ENCODE data around the gene USP6.
"Not testable (repeated sequence)": the region's sequence is repeated elsewhere in the genome, so short reads cannot be mapped to it uniquely, and the experiment has no call there.

Gene USP6

GRCh38 chr17:5200360-5200759 lies 84.5 kb downstream of the USP6 start:
- no peak for DNase-seq

DNA sequence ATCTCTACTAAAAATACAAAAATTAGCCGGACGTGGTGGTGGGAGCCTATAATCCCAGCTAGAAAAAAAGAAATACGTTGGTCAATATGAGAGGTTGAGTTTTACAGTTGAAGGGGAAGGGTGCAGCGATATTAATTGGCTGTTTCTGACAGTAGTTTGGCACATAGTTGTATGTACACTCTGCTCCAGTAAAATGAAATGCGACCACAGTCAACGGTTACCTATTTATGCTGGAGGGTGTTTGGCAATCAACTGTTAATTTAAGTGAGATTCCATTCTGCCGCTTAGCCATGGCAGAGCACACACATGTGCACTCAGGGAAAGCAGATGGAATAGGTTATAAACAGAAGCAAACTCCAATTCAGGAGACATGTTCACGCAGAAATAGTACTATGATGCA lies 85.2 kb downstream of the USP6 start:
- DNase-seq = no peak

GRCh38 chr17:5203178-5203907 lies 87.5 kb downstream of the USP6 start:
- no peak for DNase-seq

GRCh38 chr17:5203908-5204294 lies 88.1 kb downstream of the USP6 start:
- no peak for DNase-seq

DNA sequence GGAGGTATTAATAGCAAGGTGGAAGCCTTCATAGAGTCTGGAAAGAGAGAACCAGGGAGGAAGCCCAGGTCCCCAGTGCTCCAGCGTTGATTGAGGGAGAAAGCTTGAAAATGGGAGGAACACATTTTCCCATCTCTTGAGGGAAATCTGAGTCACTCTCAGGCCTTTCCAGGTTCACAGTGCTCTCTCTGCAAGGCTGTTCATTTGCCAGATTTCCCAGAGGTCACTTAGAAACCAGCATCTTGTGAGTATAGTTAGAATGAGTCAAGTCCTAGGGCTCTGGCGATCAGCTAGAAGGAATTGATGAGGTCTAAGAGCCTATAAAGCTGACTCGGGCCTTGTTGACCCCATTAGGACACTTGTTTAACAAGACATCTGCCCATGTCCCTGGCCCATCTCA lies 93.6 kb downstream of the USP6 start:
- no peak for DNase-seq

DNA sequence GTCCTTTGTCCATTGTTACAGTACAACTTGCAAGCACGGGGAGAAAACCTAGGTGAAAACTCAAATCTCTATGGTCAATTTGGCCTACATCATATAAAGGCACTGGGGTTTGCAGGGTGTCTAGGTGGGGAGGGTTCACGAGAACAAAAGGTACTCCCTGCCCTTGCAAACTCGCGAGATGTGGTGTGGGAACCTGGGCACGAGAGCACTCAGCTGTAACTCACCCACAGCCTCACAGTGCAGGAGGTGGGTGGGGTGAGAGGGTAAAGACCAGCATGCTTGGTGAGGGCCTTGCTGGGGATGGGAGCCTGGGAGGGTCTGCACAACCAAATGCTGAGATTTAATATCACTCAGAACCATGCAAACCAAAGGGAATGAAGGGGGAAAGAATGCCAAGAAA lies 94.3 kb downstream of the USP6 start:
- DNase-seq = no peak

GRCh38 chr17:5210614-5211252 lies 94.9 kb downstream of the USP6 start:
- no peak for DNase-seq

DNA sequence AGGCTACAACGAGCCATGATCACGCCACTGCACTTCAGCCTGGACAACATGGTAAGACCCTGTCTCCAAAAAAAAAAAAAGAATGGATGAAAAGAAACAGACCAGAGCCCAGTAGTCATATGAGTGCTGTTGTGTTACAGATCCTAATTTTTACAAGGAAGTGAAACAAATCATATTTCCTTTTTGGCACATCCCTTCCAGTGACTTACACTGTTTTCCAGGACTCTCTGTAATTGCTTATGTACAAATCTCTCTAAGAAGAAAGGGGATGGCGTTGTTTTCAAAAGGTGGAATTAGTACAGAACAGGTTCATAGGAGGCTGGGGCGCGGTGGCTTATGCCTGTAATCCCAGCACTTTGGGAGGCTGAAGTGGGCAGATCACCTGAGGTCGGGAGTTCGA lies 95.6 kb downstream of the USP6 start:
- no peak for DNase-seq

- DNase-seq = not testable (repeated sequence)
Measured at GRCh38 chr17:5217562-5217961, 101.7 kb downstream of the USP6 start.

DNA sequence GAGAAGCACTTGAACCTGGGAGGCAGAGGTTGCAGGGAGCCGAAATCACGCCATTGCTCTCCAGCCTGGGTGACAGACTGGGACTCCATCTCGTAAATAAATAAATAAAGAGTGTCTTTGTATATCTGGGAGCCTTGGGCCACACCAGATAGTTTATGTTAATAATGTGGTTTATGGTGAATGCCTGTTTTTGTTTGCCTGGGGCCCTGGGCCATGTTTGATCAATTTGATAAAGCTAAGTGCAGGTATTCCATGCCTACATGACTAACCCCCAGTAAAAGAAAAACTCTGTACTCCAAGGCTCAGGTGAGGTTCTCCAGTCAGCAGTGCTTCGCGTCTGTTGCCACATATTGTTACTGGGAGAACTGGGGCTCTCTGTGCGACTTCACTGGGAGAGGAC lies 103.7 kb downstream of the USP6 start:
- DNase-seq = no peak

- DNase-seq = no peak
Measured at GRCh38 chr17:5220074-5220473, 104.2 kb downstream of the USP6 start.

GRCh38 chr17:5221912-5222311 lies 106.1 kb downstream of the USP6 start:
- DNase-seq = not testable (repeated sequence)
